WTC11 (cell line): Measurements from ENCODE around the gene ATF3. TPM values are rescaled to one million over a fixed set of nuclear protein-coding genes. Genes with fewer than 3 reads are reported as not detected.

Experiments
- ATAC-seq: fragments of 200-7000 bp; cut with Tn5 transposase; 2 replicates; pipeline ENCODE4 v1.10.0; 2021; ENCODE audit warnings: mild to moderate bottlenecking, moderate library complexity
- CTCF ChIA-PET: fragments of 300-600 bp; sonication (Branson Sonifier 250); formaldehyde crosslinking; loops from one replicate; lab custom pipeline; 2021; ENCODE audit warnings: antibody characterized with exemption; lab: Charles Lee
- POLR2A ChIA-PET: fragments of 350-600 bp; sonication (Branson Sonifier 250); formaldehyde crosslinking; loops from one replicate; lab custom pipeline; 2021; ENCODE audit warnings: antibody characterized with exemption; lab: Charles Lee
- DNase-seq: peaks from one replicate; pipeline ENCODE4 v3.0.0; 2021; ENCODE audit warnings: low spot score
- H3K27ac Mint-ChIP-seq: 2 replicates; pipeline ENCODE4 v1.8.0; 2021; ENCODE audit warnings: mixed read lengths
- H3K27me3 Mint-ChIP-seq: 2 replicates; pipeline ENCODE4 v1.8.0; 2021; ENCODE audit warnings: low read depth, mild to moderate bottlenecking, moderate library complexity, mixed read lengths
- H3K36me3 Mint-ChIP-seq: 2 replicates; pipeline ENCODE4 v1.8.0; 2021; ENCODE audit warnings: mixed read lengths
- H3K4me1 Mint-ChIP-seq: 2 replicates; pipeline ENCODE4 v1.8.0; 2022; ENCODE audit warnings: mixed read lengths
- H3K4me3 Mint-ChIP-seq: 2 replicates; pipeline ENCODE4 v1.8.0; 2021; ENCODE audit warnings: mild to moderate bottlenecking, moderate library complexity, mixed read lengths
- H3K9me3 Mint-ChIP-seq: 2 replicates; pipeline ENCODE4 v1.8.0; 2021; ENCODE audit warnings: mixed read lengths
- ATF1 ChIP-seq: sonication (generic); formaldehyde crosslinking; IDR thresholded peaks from 2 replicates; pipeline ENCODE4 v1.8.1; 2023; ENCODE audit warnings: mild to moderate bottlenecking, moderate library complexity, missing genetic modification reagents
- CREB1 ChIP-seq: sonication (generic); formaldehyde crosslinking; IDR thresholded peaks from 2 replicates; pipeline ENCODE4 v1.8.0; 2023; ENCODE audit warnings: mild to moderate bottlenecking, missing genetic modification reagents
- CREM ChIP-seq: sonication (generic); formaldehyde crosslinking; IDR thresholded peaks from 2 replicates; pipeline ENCODE4 v1.8.1; 2022; ENCODE audit warnings: mild to moderate bottlenecking, missing genetic modification reagents, moderate library complexity
- E2F1 ChIP-seq: sonication (generic); formaldehyde crosslinking; IDR thresholded peaks from 2 replicates; pipeline ENCODE4 v1.8.0; 2022; ENCODE audit warnings: mild to moderate bottlenecking, missing genetic modification reagents
- ERG ChIP-seq: fragments of 250-450 bp; sonication (Bioruptor Pico); IDR thresholded peaks from 2 replicates; pipeline ENCODE4 v1.8.0; 2021; ENCODE audit warnings: mild to moderate bottlenecking
- FOXK1 ChIP-seq: sonication (generic); formaldehyde crosslinking; IDR thresholded peaks from 2 replicates; pipeline ENCODE4 v1.8.0; 2022; ENCODE audit warnings: mild to moderate bottlenecking, moderate library complexity, missing genetic modification reagents
- FOXP4 ChIP-seq: sonication (generic); formaldehyde crosslinking; IDR thresholded peaks from 2 replicates; pipeline ENCODE4 v1.8.0; 2022; ENCODE audit warnings: mild to moderate bottlenecking, missing genetic modification reagents
- GRHL2 ChIP-seq: fragments of 250-450 bp; sonication (Bioruptor Pico); IDR thresholded peaks from 2 replicates; pipeline ENCODE4 v1.8.0; 2022; ENCODE audit warnings: mild to moderate bottlenecking, moderate library complexity; ENCODE audit not compliant: insufficient replicate concordance, severe bottlenecking
- HMGA2 ChIP-seq: fragments of 250-450 bp; sonication (Bioruptor Pico); IDR thresholded peaks from 2 replicates; pipeline ENCODE4 v1.4.0; 2021; ENCODE audit warnings: mild to moderate bottlenecking, moderate library complexity
- IRF2 ChIP-seq: sonication (generic); formaldehyde crosslinking; IDR thresholded peaks from 2 replicates; pipeline ENCODE4 v1.8.0; 2022; ENCODE audit warnings: low read depth, missing genetic modification reagents, borderline replicate concordance
- JUN ChIP-seq: sonication (generic); formaldehyde crosslinking; IDR thresholded peaks from 2 replicates; pipeline ENCODE4 v1.8.0; 2023; ENCODE audit warnings: mild to moderate bottlenecking, missing genetic modification reagents
- KAT7 ChIP-seq: sonication (generic); formaldehyde crosslinking; IDR thresholded peaks from 2 replicates; pipeline ENCODE4 v1.8.1; 2023; ENCODE audit warnings: missing genetic modification reagents, mild to moderate bottlenecking, borderline replicate concordance
- MXD4 ChIP-seq: fragments of 250-450 bp; sonication (Bioruptor Pico); IDR thresholded peaks from 2 replicates; pipeline ENCODE4 v1.8.0; 2021; ENCODE audit warnings: mild to moderate bottlenecking, moderate library complexity, borderline replicate concordance
- NFATC4 ChIP-seq: fragments of 250-450 bp; sonication (Bioruptor Pico); IDR thresholded peaks from 2 replicates; pipeline ENCODE4 v1.9.0; 2021; ENCODE audit warnings: mild to moderate bottlenecking
- NFYB ChIP-seq: sonication (generic); formaldehyde crosslinking; conservative IDR thresholded peaks from 2 replicates; pipeline ENCODE4 v1.8.0; 2022; ENCODE audit warnings: low read depth, missing genetic modification reagents
- NR1H2 ChIP-seq: sonication (generic); formaldehyde crosslinking; IDR thresholded peaks from 2 replicates; pipeline ENCODE4 v1.9.0; 2021; ENCODE audit warnings: mild to moderate bottlenecking, moderate library complexity, missing genetic modification reagents
- OVOL2 ChIP-seq: fragments of 250-450 bp; sonication (Bioruptor Pico); IDR thresholded peaks from 2 replicates; pipeline ENCODE4 v1.9.0; 2021; ENCODE audit warnings: mild to moderate bottlenecking, borderline replicate concordance
- RELA ChIP-seq: sonication (generic); formaldehyde crosslinking; IDR thresholded peaks from 2 replicates; pipeline ENCODE4 v1.8.1; 2022; ENCODE audit warnings: missing genetic modification reagents, mild to moderate bottlenecking, borderline replicate concordance
- ZNF121 ChIP-seq: sonication (generic); formaldehyde crosslinking; IDR thresholded peaks from 2 replicates; pipeline ENCODE4 v1.8.0; 2023; ENCODE audit warnings: missing genetic modification reagents
- ZNF219 ChIP-seq: sonication (generic); formaldehyde crosslinking; IDR thresholded peaks from 2 replicates; pipeline ENCODE4 v1.8.0; 2023; ENCODE audit warnings: missing genetic modification reagents, mild to moderate bottlenecking, borderline replicate concordance
- ZNF423 ChIP-seq: fragments of 250-450 bp; sonication (Bioruptor Pico); IDR thresholded peaks from 2 replicates; pipeline ENCODE4 v2.1.2; 2022; ENCODE audit warnings: mild to moderate bottlenecking, moderate library complexity
- ZNF425 ChIP-seq: fragments of 250-450 bp; sonication (Bioruptor Pico); conservative IDR thresholded peaks from 2 replicates; pipeline ENCODE4 v1.9.0; 2021; ENCODE audit warnings: mild to moderate bottlenecking
- total RNA-seq: library from RNA; stranded (reverse); gene quantifications from 3 replicates; pipeline ENCODE4 v1.2.3, GENCODE V29; 2021

ATF3 gene
- total RNA-seq, 1 experiment from 2014 or later = 19.4 TPM

DNA sequence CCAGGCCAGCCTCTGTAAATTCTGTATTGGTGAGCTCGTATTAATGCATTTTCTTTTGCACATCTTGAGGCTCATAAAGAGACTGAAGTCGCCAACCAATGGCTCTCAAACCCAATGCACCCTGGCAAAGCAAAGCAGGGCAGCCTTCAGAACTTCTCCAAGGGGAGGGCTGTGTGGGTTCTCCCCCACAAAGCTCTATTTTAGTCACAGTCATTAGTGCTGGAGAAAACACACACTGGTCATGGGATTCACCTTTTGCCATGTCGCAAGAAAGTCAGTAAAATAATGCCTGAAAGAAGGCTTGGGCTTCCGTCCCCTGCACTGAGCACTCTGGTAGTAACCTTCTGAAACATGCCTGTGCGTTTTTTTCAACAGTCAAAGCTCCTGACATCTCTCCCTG lies 26.3 kb upstream of the ATF3 start:
- ChIA-PET CTCF (interaction anchor here (1.0 to 2.0 kb wide), 6 partner anchors 15 to 126 kb away, joined by 3 to 7 read pairs (median 4); no protein-coding TSS in a partner anchor), POLR2A (interaction anchor here (1.0 to 1.2 kb wide), 2 partner anchors 26 to 105 kb away, joined by 4 read pairs; partner anchors contain the start of gene ATF3)
- no peaks in the 10 kb centered on the region for H3K27me3 Mint-ChIP-seq
- peaks cover 14% of the 10 kb centered on the region for H3K4me1 Mint-ChIP-seq
- H3K9me3 Mint-ChIP-seq = 0 out of 2 replicates have a peak, but pooled peaks cover 3% of the 10 kb centered on the region
- ATAC-seq (no peak), DNase-seq (no peak)
- TF ChIP-seq ERG (CRISPR knock-in tag) = no peak
- TF ChIP-seq ZNF423 (CRISPR knock-in tag) = no peak
- no peak for TF ChIP-seq ATF1 (CRISPR knock-in tag)
- TF ChIP-seq OVOL2 (CRISPR knock-in tag) = no peak
- no peak for TF ChIP-seq HMGA2 (CRISPR knock-in tag)
- no peak for TF ChIP-seq RELA
- TF ChIP-seq IRF2 (CRISPR knock-in tag) = no peak
- no peak for TF ChIP-seq CREB1 (CRISPR knock-in tag)
- TF ChIP-seq ZNF219 (CRISPR knock-in tag) = no peak
- TF ChIP-seq MXD4 (CRISPR knock-in tag) = no peak
- no peak for TF ChIP-seq GRHL2 (CRISPR knock-in tag)
- no peak for TF ChIP-seq NR1H2 (CRISPR knock-in tag)
- TF ChIP-seq ZNF425 (CRISPR knock-in tag) = no peak
- TF ChIP-seq ZNF121 (CRISPR knock-in tag) = no peak
- H3K27ac Mint-ChIP-seq = no peak overlapping the region
- no peak overlapping the region for H3K4me3 Mint-ChIP-seq
- no peaks in the 10 kb centered on the region for H3K36me3 Mint-ChIP-seq

GRCh38 chr1:212582808-212583615 lies 25.5 kb upstream of the ATF3 start:
- H3K27me3 Mint-ChIP-seq = no peaks in the 10 kb centered on the region
- no peak overlapping the region for H3K27ac Mint-ChIP-seq
- no peak for DNase-seq
- ChIA-PET POLR2A (interaction anchor here (1.2 kb wide), 1 partner anchor 25 kb away, joined by 4 read pairs; the partner anchor contains the start of gene ATF3), CTCF (interaction anchor here (1.0 to 2.0 kb wide), 4 partner anchors 27 to 127 kb away, joined by 3 to 7 read pairs (median 4); no protein-coding TSS in a partner anchor)
- TF ChIP-seq MXD4 (CRISPR knock-in tag) (no peak), ZNF121 (CRISPR knock-in tag) (peak; percentile 52; the same call in 1 of the 2 replicates), NFYB (no peak)
- H3K4me1 Mint-ChIP-seq = peaks cover 21% of the 10 kb centered on the region
- no peak for ATAC-seq
- H3K36me3 Mint-ChIP-seq = no peaks in the 10 kb centered on the region
- no peak overlapping the region for H3K4me3 Mint-ChIP-seq
- H3K9me3 Mint-ChIP-seq = no peaks in the 10 kb centered on the region

GRCh38 chr1:212583643-212584042 lies 24.9 kb upstream of the ATF3 start:
- Mint-ChIP-seq H3K36me3 (no peaks in the 10 kb centered on the region), H3K4me3 (no peak overlapping the region), H3K4me1 (peaks cover 26% of the 10 kb centered on the region)
- no peak for DNase-seq
- ChIA-PET CTCF (interaction anchor here (1.0 to 2.0 kb wide), 2 partner anchors 107 to 128 kb away, joined by 4 to 7 read pairs; no protein-coding TSS in a partner anchor), POLR2A (no interaction called here)
- TF ChIP-seq ZNF121 (CRISPR knock-in tag) (no peak), JUN (no peak), KAT7 (CRISPR knock-in tag) (no peak), ZNF219 (CRISPR knock-in tag) (no peak), CREM (CRISPR knock-in tag) (no peak), NFATC4 (CRISPR knock-in tag) (no peak), FOXP4 (CRISPR knock-in tag) (no peak), FOXK1 (CRISPR knock-in tag) (no peak), E2F1 (CRISPR knock-in tag) (no peak)
- TF ChIP-seq, all 79 proteins: peak for 0
- Mint-ChIP-seq H3K27ac (no peak overlapping the region), H3K27me3 (no peaks in the 10 kb centered on the region), H3K9me3 (no peaks in the 10 kb centered on the region)
- ATAC-seq = peak; percentile 40; the same call in 1 of the 2 replicates
